Measurements from ENCODE around the gene OR4C6.

Gene OR4C6

GRCh38 chr11:55661901-55662300 is at the start of gene OR4C6:
TSS of gene OR4C6 (plus strand) at chr11:55662201. CDS start at chr11:55665167, 2,966 bp downstream.
- DNase-seq (ENCODE audit: low read depth), result no peak
- no peak within 1 kb of the TSS for H3K4me3 ChIP-seq (ENCODE audit: low read depth, low read length)

DNA sequence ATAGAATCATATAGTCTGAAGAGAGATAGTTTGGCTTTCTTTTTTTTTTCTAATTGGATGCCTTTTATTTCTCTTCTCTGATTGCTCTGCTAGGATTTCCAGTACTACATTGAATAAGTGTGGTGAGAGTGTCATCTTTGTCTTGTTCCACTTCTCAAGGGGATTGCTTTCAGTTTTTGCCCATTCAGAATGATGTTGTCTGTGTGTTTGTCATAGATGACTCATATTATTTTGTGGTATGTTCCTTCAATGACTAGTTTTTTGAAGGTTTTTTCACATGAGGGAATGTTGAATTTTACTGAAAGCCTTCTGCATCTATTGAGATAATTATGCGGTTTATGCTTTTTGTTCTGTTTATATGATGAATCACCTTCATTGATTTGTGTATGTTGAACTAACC is 37.5 kb upstream of the OR4C6 start:
- no peak overlapping the region for H3K4me3 ChIP-seq (ENCODE audit: low read depth, low read length)
- no peak for DNase-seq (ENCODE audit: low read depth)

- H3K4me3 ChIP-seq (ENCODE audit: low read depth, low read length), result no peak within 1 kb of the TSS
- no peak for DNase-seq (ENCODE audit: low read depth)
Observed at GRCh38 chr11:55634813-55635212, 27.2 kb upstream of the OR4C6 start, which contains the start of gene OR4P4. TSS of gene OR4P4 (plus strand) at chr11:55635113.

GRCh38 chr11:55648027-55648426 is 14.0 kb upstream of the OR4C6 start, which contains the start of gene OR4S2:
TSS of gene OR4S2 (plus strand) at chr11:55648327. CDS start at chr11:55650904, 2,577 bp downstream.
- H3K4me3 ChIP-seq (ENCODE audit: low read depth, low read length), result no peak within 1 kb of the TSS
- DNase-seq (ENCODE audit: low read depth), result no peak

- DNase-seq (ENCODE audit: low read depth), result no peak
- H3K4me3 ChIP-seq (ENCODE audit: low read depth, low read length), result no peak overlapping the region
Observed at GRCh38 chr11:55652560-55652959, 9.4 kb upstream of the OR4C6 start.

- no peak overlapping the region for H3K4me3 ChIP-seq (ENCODE audit: low read depth, low read length)
- no peak for DNase-seq (ENCODE audit: low read depth)
Observed at GRCh38 chr11:55655096-55655495, 6.9 kb upstream of the OR4C6 start.

- no peak for DNase-seq (ENCODE audit: low read depth)
- no peak overlapping the region for H3K4me3 ChIP-seq (ENCODE audit: low read depth, low read length)
Observed at GRCh38 chr11:55658031-55658573, 3.9 kb upstream of the OR4C6 start.

GRCh38 chr11:55658608-55659007 is 3.4 kb upstream of the OR4C6 start:
- no peak for DNase-seq (ENCODE audit: low read depth)
- H3K4me3 ChIP-seq (ENCODE audit: low read depth, low read length), result no peak overlapping the region

DNA sequence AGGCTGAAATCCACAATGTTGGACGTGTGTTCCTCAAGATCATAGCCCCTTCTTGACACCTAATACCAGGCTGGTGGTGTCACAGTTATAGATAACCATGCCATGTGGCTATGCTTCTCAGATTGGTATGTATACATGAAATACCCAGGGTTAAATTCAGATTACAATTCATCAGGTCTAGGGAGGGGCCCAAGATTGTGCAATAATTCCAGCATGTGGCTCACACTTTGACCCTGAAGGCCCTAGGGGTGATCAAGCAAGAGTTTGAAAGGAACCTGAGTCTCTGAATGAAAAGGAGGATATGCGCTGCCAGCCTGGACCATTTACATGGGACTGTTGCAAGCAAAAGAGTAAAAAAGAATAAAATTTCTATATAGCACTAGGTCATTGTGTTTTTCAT is 7.4 kb downstream of the OR4C6 start:
- DNase-seq (ENCODE audit: low read depth), result no peak
- H3K4me3 ChIP-seq (ENCODE audit: low read depth, low read length), result no peak overlapping the region

DNA sequence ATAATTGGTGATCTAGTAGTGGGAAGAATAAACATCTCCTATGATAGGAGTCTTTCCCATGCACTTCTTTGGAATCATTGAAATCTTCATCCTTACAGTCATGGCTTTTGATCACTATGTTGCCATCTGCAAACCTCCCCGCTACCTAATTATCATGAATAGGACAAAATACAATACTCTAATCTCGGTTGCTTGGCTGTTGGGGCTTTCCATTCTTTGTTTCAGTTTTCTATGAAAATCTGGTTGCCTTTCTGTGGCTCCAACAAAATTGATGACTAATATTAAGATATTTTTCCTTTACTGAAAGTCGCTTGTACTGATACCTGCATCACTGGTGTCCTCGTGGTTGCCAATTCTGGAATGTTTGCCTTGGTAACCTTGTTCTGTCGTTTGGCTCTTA is 11.9 kb downstream of the OR4C6 start:
- no peak overlapping the region for H3K4me3 ChIP-seq (ENCODE audit: low read depth, low read length)
- DNase-seq (ENCODE audit: low read depth), result no peak

GRCh38 chr11:55697817-55698216 is 35.8 kb downstream of the OR4C6 start:
- no peak for DNase-seq (ENCODE audit: low read depth)
- H3K4me3 ChIP-seq (ENCODE audit: low read depth, low read length), result no peak overlapping the region

GRCh38 chr11:55701429-55701828 is 39.4 kb downstream of the OR4C6 start:
- no peak for DNase-seq (ENCODE audit: low read depth)
- no peak overlapping the region for H3K4me3 ChIP-seq (ENCODE audit: low read depth, low read length)

GRCh38 chr11:55707029-55707428 is 45.0 kb downstream of the OR4C6 start:
- H3K4me3 ChIP-seq (ENCODE audit: low read depth, low read length), result no peak overlapping the region
- no peak for DNase-seq (ENCODE audit: low read depth)

- no peak for DNase-seq (ENCODE audit: low read depth)
- no peak overlapping the region for H3K4me3 ChIP-seq (ENCODE audit: low read depth, low read length)
Observed at GRCh38 chr11:55714982-55715888, 53.2 kb downstream of the OR4C6 start.
